Measurements from ENCODE around the gene PEAR1.

The PEAR1 gene

DNA sequence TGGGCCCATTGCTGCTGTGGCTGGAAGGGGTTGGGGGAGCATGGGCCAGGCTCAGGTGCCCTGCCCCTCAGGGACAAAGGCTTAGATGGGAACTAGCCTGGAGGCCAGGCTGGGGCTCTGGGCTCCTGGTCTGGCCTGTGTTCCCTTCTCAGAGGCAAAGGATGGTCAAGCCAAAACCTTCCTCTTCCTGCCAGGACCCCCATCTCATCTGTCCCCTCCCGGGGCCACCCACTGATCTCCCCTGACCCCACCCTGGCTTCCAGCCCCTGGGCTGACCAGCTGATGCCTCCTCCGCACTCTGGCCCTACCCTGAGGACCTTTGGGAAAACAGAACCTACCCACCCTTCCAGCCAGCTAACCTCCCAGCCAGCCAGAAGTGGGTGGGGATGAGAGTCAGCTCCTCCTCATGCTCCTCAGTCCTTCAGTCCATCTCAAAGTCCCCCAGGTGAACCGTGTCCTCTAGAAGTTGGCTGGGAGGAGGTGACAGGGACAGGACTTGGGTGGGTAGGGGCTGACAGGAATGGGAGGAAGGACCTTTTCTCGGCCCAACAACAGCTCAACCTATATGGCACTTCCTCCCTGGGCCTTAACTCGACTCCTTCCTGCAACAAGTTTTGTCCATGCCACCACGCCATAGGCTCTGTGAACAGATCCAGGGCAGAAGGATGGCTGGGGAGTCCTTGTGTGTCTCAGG, 7.5 kb downstream of the PEAR1 start:
- TF ChIP-seq, protein P1, sequence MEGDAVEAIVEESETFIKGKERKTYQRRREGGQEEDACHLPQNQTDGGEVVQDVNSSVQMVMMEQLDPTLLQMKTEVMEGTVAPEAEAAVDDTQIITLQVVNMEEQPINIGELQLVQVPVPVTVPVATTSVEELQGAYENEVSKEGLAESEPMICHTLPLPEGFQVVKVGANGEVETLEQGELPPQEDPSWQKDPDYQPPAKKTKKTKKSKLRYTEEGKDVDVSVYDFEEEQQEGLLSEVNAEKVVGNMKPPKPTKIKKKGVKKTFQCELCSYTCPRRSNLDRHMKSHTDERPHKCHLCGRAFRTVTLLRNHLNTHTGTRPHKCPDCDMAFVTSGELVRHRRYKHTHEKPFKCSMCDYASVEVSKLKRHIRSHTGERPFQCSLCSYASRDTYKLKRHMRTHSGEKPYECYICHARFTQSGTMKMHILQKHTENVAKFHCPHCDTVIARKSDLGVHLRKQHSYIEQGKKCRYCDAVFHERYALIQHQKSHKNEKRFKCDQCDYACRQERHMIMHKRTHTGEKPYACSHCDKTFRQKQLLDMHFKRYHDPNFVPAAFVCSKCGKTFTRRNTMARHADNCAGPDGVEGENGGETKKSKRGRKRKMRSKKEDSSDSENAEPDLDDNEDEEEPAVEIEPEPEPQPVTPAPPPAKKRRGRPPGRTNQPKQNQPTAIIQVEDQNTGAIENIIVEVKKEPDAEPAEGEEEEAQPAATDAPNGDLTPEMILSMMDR (IDR thresholded peaks at IDR 0.05; ENCODE audit: control extremely low read depth, extremely low read depth, low read depth, missing control alignments), result no peak
- ChIA-PET CTCF (interaction anchor here (1.2 to 5.0 kb wide), 3 partner anchors 9 to 274 kb away, joined by 3 to 31 read pairs (median 5); partner anchors contain the start of gene PEAR1), POLR2A (no interaction called here)
- no peak for DNase-seq (ENCODE audit: extremely low spot score)

DNA sequence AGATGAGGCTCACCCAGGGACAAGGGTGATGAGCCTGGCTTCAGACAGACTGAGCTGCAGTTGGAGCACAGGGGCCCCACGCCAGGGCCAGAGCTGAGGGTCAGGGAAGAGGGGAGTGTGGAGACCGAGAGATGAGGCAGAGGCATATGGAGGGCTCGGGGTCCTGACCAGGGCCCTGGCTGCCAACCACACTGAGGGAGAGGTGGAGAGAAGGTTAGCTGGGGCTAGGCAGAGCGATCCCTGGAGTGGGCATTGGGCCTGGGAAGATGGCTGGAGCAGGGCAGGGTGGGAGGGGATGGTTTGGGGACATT, 8.0 kb downstream of the PEAR1 start:
- ChIA-PET CTCF (interaction anchor here (1.2 to 5.0 kb wide), 4 partner anchors 9 to 274 kb away, joined by 3 to 31 read pairs (median 4); partner anchors contain the start of gene PEAR1), POLR2A (no interaction called here)
- no peak for DNase-seq (ENCODE audit: extremely low spot score)
- TF ChIP-seq, protein P1 (IDR thresholded peaks at IDR 0.05; ENCODE audit: control extremely low read depth, extremely low read depth, low read depth, missing control alignments), result no peak

DNA sequence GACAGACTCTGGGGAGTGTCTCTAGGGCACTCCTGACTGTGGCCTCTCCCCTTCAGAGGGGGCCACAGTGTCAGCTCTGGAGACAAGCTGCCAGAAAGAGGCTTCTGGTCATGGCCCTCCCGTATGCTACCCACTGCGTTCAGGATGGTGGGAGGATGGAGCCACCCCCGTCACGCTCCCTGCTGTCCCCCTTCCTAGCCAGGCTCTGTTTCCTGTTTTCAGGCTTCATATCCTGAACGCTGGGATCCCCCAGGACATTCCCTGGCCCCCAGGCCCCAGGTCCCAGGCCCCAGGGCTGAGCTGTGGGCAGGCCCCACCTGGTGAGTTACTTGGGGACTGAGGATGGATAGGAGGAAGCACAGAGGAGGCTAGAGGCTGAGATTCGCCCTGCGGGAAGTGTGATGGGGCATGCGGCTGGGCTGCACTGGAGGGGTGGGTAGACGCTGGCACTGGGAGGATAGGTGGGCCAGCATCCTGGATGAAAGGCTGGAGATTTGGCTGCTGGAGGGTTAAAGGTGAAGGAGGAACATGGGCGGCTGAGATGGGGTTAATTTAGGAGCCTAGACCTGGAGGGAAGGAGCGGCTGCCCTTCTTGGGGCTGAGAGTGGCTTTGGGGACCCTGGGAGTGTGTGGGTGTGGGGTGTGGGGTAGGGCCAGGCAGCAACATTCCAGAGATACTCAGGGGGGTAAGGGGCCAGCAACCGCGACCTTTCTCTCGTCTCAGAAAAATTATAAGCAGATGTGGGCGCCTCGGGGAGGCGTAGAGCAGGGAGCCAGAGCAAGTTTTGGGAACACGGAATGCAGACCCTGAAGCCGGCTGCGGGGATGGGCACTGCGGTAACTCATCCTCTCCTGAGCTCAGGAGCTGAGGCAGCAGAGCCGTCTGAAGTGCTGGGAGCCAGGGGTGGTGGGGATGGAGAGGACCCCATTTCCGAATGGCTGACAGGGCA, 8.7 kb downstream of the PEAR1 start:
- CTCF ChIA-PET, result interaction anchor here (1.2 to 5.0 kb wide), 5 partner anchors 8 to 275 kb away, joined by 3 to 31 read pairs (median 3); partner anchors contain the start of gene PEAR1
- DNase-seq (ENCODE audit: extremely low spot score), result no peak
- POLR2A ChIA-PET, result no interaction called here
- TF ChIP-seq, protein P1 (IDR thresholded peaks at IDR 0.05; ENCODE audit: control extremely low read depth, extremely low read depth, low read depth, missing control alignments), result no peak

DNA sequence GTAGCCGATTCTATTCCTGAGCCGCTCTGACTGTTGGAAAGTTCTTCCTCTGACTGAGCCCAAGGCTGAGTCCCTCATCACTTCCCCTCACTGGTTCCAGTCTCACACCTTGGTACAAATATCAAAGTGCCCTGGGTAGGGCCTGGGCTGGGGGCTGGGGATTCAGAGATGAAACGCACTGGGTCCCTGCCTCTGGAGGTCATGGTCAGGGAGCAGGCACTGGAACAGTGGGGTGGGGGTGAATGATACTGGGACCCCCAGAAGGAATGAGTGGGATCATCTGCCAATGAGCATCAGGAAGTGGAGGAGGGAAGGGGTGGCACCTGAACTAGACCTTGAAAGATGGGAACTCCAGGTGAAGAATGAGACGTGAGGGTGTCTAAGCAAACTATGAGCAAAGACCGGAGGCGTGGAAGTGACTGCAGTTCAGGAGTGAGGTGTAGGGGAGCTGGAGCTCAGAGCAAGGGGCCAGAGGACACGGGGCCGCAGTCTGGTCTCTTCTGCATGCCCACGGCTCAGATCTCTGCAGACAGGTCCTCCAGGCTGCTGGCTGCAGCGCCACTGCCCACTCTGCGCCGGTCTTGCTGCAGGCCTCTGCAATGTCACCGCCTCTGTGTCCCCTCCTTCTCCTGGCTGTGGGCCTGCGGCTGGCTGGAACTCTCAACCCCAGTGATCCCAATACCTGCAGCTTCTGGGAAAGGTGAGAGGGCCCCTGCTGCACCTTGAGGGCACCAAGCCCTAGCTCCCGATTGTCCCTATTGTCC, 10.0 kb downstream of the PEAR1 start:
- no peak for DNase-seq (ENCODE audit: extremely low spot score)
- TF ChIP-seq, protein P1 (IDR thresholded peaks at IDR 0.05; ENCODE audit: control extremely low read depth, extremely low read depth, low read depth, missing control alignments), result no peak
- CTCF ChIA-PET, result interaction anchor here (1.2 kb wide), 1 partner anchor 214 kb away, joined by 3 read pairs; no protein-coding TSS in a partner anchor
- POLR2A ChIA-PET, result no interaction called here

DNA sequence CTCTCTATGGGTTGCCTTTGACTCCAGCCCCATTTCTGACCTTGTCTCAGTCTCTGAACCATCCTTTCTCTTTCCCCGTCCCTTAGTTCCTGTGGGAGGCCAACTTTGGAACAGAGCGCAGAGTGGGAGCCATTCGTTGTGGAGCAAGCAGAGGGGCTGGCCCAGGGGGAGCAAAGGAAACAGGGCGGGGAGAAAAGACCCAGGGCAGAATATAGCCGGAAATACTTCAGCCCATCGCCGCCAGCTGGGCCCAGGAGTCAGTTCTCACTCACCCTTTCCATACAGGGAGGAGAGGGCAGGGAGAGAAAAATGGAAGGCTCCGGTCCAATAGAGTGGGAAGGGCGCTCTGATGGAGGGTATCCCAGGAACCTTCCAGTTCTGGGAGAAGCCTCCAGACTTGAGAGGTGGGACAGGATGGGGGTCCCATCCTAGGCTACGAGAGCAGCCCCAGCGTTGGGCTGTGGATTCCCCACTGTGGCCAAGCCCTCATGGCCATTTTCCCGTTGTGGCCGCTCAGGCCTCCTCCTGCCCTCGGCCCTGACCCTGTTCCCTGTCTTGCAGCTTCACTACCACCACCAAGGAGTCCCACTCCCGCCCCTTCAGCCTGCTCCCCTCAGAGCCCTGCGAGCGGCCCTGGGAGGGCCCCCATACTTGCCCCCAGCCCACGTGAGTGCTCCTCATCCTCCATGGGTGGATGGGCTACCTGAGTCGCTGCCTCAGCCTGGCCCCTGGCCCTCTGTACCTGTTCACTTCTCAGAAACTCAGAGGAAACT, 10.9 kb downstream of the PEAR1 start:
- ChIA-PET POLR2A (no interaction called here), CTCF (no interaction called here)
- DNase-seq (ENCODE audit: extremely low spot score), result no peak
- TF ChIP-seq, protein P1 (IDR thresholded peaks at IDR 0.05; ENCODE audit: control extremely low read depth, extremely low read depth, low read depth, missing control alignments), result no peak

Measured in GM10248 (cell line).